CD4-positive, alpha-beta T cell treated with Interferon alpha-2 for 1 hour (primary cell): ENCODE results near the gene LRG1.

Source experiments
- DNase-seq, 2 donors: peaks; one replicate each; pipeline ENCODE4 v3.0.0-alpha.2; 2020 to 2022

Gene LRG1

DNA sequence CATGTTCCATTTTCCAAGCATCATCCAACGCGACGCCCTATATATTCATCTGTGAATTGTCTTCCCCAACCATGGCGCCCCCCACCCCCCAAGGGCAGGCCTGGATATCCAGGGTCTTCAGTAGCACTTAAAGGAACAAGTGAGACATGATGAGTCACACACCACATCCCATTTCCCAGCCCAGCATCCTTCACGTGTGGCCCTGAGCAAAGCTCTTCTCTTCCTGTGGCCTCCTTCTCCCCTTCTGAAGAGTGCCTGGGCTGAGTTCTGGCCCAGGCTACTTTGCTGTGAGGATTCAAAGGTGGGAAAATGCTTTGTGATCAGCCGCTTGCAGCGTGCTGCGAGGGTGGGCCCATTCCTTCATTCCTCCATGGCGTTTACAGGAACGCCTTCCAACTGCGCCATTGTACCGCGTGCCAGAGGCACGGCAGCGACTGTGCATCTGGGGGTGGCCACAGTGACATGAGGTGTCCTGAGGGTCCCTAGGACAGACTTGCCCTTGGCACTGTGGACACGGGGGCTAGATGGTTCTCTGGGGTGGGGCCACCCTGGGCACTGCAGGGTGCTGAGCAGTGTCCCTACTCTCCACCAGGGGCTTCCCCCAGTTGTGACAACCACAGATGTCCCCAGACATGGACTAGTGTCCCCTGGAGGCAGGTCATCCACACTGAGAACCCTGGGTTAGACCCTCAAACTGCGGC is 33.2 kb downstream of the LRG1 start:
- no peak for DNase-seq

DNA sequence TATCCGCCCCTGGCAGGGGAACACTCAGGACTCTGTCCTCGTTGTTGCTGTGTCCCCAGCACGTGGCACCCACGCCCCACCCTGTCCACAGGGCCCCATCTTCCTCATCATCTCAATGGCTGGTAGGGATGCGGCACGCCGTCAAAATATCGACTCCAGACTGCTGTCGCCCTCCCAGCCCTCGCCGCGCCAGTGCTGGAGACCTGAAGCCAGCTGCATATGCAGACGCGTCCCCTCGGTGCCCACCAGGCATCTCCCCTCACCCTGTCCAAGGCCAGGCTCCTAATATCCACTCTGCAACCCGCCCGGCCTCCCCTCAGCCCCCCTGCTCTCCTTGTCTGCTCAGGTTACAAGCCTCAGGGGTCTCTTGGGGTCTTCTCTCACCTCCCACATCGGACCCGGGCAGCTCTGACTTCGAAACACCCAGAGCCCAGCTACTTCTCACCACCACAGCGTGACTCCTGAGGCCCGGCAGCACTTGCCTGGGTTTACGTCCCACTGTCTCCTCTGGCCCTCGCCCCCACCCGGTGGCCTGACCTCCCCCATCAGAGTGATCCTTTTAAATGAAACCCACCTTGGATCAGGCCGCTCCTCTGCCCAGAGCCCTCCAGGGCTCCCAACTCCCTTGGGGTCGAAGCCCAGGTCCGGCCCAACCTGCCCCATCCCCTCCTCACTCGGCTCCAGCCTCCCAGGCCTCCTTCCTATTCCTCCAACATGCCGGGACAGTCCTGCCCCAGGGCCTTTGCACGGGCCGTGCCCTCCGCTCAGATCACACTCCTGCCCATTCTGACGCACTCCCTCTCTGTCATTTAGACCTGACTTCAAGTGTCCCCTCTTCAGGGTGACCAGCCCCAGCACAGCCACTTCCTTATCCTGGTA is 34.0 kb downstream of the LRG1 start:
- DNase-seq: no peak

DNA sequence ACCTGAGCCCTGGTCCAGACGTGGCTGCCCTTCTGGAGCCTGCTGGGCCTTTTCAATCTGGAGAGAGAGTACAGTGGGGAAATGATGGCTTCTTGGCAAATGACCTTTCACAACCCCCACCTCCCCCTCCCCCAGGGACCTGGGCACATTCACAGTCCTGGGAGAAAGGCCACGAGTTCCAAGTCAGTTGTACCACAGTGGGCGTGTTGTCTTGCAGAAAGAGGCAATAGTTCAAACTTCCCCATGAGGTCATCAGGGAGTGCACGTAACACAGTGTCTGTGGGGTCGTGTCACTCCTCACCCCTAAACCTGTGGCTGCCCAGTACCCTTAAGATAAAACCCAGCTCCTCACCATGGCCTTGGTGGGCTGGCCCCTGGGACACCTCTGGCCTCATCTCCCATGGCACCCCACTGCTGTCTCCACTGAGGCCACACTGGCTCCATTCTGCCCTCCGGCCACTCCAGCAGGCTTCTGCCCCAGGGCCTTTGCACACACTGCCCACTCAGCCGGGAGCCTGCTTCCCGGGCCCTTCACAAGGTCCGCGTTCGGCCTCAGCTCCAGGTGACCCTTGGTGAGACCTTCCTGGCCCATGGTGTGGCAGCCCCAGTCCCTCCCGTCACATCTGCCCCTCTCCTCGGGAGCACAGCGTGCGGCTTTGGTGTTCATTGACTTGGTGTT is 34.8 kb downstream of the LRG1 start:
- DNase-seq: no peak

DNA sequence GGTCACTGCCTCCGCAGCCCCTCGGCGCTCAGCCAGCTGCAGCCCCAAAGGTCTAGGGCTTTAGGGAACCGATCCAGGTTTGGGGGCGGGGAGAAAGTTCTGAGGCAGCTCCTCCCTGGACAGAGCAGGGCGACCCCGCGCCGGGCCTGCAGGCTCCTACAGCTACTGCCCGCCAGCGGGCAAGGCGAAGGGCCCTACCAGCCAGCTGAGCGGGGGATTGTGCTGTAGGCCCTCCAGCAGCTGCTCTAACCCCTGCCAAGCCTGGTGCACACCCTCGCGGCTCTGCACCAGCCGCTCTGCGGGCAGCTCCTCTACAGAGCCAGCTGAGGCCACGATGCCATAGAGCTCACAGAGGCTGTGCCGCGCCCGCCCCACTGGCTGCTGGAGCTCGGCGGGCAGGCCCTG is 35.5 kb downstream of the LRG1 start:
- DNase-seq: no peak

DNA sequence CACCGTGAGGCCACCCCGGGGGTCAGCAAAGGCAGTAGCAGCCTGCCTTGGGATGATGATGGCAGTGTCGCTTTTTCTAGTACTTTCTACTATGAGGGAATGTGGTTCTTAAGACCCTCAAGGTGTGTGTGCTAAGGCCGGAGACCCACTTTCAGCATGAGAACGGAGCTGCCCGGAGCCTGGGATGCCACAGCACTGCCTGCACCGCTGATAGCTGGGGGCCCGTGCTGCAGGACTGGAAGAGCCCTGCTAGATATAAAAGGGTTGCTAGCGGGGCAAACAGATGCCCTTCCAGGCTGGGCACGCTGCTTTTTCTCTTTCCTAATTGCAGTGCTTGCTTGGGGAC is 36.0 kb downstream of the LRG1 start:
- no peak for DNase-seq

DNA sequence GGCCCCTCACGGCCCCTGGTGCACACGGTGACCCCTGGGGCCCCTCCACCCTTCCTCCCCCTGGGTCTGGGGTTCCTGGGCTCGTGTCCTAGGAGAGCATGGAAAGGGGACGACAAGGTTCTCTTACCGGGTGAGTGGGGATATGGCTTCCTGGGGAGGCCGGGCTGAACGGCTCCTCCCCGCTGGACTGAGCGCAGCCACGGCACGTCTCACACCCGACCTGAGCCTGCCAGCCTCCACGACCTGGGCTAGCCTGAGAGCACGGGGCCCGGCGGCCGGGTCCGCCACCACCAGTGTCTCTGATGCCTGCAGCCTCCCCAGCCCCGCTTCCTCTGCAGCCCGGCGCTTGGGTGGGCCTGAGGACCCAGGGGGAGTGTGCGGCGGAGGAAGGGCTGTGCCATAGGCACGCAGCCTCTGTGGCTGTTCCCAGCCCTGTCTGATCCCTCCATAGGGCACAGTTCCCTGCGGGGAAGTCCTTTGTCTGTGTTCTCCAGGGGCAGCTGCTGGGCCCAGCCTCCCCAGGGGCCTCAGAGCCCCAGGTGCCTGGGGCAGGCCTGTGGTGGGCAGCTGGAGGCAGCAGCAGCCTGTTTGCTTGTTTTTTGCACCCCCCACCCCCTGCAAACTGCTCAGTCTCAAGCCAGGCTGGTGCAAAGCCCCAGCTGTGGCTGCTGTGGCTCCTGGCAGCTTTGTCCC is 36.6 kb downstream of the LRG1 start:
- no peak for DNase-seq

DNA sequence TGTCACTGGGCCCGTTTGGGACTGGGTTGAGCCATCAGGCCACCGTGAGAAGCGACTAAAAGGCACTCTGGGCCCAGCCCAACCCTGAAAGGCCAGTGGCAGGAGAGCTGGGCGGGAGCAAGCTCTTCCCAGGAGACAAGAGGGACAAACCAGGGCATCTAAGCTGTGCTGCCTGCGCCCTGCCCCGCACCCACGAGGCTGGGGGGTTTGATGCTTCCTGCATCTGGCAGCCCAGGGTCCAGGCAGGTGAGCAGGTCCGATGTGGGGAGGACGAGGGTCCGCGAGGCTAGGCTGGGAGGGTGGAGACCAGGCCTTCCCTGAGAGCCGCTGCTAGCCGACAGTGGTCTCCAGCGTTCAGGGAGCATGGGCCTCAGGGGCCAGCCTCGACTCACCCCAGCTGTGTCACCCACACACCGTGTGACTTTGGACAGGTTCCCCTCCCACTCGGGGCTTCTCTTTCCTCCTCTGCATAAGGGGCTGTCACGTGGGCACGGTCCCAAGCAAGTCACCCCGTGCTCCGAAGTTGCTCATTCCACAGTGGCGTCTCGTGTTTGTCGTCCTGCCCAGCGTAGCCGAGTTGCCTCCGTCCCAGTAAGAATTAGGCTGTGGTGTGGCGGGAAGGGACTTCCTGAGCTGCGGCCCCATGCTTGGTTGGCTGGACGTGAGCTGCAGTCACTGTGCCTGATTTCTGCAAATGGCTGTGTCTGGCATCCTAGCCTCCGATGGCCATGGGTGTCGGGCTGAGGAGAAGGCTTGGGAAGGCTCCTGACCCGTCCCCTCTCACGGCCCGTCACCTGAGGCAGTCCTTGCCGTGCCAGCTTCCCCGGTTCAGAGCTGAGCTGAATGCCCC is 37.3 kb downstream of the LRG1 start:
- DNase-seq: no peak

DNA sequence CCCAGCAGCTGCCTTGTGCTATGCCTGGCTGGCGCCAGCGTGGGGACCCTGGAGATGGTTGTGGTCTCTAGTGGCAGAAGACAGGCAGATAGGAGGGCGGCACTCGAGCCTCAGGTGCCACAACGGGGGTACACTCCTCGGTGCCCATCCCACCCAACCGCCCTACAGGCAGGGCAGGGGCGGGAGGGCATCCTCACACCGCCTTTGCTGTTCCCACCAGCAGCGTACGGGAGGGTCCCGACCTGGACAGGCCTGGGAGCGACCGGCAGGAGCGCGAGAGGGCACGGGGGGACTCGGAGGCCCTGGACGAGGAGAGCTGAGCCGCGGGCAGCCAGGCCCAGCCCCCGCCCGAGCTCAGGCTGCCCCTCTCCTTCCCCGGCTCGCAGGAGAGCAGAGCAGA is 38.1 kb downstream of the LRG1 start:
- no peak for DNase-seq

DNA sequence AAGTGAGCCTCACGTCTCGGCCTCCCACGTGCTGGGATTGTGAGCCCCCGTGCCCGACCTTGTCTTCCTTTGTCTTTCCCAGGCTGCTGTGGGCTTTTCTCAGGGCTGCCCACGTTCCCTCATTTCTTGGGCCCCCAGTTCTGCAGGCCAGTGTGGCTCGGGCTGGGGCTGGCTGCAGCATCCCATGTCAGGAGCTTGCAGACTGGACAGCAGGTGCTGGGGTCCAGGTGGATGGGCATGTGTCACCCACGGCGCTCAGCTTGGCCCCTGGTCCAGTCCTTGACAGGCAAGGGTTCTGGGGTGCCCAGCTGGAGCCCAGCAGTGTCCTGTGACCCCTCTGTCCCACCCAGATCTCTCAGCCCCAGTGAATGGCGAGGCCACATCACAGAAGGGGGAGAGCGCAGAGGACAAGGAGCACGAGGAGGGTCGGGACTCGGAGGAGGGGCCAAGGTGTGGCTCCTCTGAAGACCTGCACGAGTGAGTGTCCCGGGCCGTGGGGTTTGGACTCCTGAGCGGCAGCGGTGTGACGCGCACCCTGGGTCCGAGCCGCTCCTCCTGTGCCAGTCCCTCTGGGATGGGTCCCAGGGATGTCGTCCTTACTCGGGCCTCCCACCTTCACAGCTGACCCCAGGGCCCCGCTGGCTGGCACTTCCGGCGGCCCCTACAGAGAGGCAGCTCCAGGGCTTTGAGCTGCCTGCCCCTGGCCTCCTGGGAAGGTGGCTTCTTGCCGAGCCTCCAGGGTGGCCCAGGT is 38.8 kb downstream of the LRG1 start:
- no peak for DNase-seq

DNA sequence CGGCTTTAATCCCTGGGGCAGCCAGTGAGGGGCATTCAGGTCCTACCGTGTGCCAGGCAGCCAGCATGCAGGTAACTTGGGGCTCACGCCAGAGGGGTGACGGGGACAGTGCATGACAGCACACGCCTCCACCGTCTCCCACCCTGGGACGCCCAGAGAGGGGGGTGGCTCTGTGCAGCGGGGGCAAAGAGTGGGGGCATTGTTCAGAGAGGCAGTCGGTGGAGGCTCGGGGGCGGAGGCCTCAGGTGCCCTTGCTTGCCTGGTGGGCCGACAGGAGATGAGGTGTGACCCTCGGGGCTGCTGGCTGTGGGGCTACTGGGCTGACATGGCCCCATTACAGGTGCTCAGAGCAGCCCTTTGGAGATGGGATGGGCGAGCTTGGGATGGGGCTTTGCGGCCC is 40.0 kb downstream of the LRG1 start:
- DNase-seq: no peak

DNA sequence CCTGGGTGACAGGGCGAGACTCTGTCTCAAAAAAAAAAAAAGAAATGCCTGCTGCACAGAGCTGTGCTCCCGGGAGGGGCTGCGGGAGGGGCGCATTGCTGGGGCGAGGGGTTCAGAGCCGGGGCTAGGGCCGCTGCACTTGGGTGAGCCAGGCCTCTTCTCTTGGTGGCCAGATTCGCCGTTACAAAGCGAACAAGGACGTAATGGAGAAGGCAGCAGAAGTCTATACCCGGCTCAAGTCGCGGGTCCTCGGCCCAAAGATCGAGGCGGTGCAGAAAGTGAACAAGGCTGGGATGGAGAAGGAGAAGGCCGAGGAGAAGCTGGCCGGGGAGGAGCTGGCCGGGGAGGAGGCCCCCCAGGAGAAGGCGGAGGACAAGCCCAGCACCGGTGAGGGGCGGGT is 40.5 kb downstream of the LRG1 start:
- DNase-seq: no peak

DNA sequence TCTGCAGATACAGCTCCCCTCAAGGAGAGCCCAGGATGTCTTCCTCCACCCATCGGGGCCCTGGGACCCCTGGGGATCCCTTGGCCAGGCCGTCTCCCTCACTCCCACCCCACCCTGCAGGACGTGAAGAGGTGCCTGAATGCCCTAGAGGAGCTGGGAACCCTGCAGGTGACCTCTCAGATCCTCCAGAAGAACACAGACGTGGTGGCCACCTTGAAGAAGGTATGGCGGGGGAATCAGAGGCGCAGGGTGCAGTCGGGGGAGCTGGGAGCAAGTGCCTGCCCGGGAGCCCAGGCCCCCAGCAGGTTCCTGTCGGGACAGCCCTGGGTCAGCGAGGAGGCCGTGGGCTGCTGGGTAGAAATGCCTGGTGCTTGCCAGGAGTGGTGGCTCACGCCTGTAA is 41.1 kb downstream of the LRG1 start:
- DNase-seq: no peak

DNA sequence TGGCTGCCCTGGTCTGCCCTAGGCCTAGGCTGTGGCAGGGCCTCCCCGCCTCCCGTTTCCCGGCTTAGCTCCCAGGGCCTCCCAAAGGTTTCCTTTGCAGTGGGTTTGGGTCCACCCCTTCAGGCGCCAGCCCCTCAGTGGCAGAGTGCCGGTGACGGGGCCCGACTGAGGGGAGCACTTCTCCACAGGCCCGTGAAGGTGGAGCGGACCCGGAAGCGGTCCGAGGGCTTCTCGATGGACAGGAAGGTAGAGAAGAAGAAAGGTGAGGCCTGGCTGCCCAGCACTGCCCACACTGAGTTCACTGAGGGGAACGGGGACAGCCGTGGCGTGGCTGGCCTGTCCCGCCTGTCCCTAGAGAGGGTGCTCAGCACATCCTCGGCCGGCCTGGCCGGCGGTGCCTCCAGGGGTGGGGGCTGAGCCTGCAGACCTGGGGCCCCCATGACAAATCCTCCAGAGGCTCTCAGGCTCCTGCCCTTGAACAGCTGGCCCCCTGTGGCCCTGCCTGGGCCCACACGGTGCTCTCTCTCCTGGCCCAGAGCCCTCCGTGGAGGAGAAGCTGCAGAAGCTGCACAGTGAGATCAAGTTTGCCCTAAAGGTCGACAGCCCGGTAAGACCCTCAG is 42.0 kb downstream of the LRG1 start:
- DNase-seq: no peak

DNA sequence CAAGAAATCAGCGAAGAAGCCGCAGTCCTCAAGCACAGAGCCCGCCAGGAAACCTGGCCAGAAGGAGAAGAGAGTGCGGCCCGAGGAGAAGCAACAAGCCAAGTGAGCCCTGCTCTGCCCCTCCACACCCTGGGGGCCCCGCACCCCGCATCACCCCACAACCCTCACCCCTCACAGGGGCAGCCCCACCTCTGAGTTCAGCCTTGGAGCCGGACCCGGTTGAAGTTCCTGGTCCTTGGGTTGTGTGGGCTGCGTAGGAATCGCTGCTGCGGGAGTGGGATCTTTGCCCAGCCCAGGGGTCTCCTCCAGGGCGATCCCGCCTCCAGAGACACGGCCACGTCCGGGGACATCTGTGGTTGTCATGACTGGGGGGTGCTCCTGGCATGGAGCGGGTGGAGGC is 43.5 kb downstream of the LRG1 start:
- no peak for DNase-seq

DNA sequence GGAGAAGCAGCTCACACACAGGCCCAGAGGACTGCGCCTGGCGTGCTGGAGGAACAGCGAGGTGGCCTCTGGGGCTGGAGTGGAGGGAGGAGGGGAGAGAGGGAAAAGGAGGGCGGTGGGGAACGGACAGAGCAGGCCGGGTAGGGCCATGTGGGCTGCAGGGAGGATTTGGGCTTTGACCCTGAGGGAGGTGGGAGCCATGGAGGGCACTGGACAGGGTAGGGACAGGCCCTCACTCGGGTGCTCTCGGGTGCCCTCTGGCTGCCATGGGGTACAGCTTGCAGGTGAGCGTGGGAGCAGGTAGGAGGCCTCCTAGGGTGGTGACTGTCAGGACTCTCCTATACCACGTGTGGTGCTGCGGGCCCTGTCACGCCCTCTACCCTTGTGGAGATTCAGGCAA is 44.4 kb downstream of the LRG1 start:
- DNase-seq: no peak

DNA sequence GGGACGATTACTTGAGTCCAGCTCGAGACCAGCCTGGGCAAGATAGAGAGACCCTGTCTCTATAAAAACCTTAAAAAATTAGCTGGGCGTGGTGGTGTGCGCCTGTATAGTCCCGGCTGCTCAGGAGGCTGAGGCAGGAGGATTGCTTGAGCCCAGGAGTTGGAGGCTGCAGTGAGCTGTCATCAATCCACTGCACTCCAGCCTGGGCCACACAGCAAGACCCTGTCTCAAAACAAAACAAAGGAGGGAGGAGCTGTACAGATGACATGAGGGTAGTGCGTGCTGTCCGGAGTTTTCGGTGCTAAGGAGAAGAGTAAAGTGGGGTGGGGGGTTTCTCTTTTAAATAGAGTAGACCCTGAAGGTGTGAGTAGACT is 45.2 kb downstream of the LRG1 start:
- no peak for DNase-seq

DNA sequence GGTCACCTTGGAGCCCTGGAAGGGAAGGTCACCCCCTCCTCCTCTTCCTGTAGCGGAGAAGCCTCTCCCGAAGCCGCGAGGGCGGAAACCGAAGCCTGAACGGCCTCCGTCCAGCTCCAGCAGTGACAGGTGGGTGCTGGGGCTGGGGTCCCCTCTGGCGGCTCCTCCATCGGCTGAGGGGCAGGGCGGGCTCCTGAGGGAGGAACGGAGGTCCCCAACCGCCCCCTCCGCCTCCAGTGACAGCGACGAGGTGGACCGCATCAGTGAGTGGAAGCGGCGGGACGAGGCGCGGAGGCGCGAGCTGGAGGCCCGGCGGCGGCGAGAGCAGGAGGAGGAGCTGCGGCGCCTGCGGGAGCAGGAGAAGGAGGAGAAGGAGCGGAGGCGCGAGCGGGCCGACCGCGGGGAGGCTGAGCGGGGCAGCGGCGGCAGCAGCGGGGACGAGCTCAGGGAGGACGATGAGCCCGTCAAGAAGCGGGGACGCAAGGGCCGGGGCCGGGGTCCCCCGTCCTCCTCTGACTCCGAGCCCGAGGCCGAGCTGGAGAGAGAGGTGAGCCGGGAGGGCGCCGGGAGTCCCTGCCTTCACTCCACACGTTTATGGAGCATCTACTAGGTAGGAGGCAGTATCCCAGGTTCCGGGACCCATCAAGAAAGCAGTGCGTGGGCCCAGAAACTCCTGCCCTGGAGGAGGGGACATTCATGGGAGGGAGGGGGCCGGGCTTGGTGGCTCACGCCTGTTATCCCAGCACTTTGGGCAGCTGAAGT is 45.7 kb downstream of the LRG1 start:
- DNase-seq: no peak

DNA sequence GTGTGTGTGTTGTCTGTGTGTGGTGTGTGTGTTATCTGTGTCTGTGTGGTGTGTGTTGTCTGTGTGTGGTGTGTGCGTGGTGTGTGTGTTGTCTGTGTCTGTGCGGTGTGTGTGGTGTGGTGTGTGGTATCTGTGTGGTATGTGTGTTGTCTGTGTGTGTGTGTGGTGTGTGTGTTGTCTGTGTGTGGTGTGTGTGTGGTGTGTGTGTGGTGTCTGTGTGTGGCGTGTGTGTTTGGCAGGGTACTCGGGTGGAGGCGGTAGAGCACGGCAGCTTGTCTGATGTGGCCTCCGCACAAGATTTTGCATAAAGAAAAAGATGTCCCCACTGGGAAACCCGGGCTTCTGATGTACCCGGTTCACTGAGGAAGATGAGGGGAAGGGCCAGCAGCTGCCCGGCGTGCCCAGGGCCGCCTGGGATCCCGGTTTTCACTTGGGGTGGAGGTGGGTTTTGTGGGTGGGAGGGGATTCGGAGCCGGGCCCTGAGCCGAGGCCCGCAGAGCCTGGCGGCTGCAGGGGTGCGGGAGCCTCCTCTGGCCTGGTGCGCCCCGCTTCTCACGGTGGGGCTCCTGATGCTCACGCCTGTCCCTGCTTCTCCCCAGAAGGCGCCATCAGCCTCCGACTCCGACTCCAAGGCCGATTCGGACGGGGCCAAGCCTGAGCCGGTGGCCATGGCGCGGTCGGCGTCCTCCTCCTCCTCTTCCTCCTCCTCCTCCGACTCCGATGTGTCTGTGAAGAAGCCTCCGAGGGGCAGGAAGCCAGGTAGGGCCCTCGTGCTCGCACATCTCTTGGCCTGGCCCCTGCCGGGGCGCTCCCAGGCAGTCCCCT is 46.5 kb downstream of the LRG1 start:
- no peak for DNase-seq

DNA sequence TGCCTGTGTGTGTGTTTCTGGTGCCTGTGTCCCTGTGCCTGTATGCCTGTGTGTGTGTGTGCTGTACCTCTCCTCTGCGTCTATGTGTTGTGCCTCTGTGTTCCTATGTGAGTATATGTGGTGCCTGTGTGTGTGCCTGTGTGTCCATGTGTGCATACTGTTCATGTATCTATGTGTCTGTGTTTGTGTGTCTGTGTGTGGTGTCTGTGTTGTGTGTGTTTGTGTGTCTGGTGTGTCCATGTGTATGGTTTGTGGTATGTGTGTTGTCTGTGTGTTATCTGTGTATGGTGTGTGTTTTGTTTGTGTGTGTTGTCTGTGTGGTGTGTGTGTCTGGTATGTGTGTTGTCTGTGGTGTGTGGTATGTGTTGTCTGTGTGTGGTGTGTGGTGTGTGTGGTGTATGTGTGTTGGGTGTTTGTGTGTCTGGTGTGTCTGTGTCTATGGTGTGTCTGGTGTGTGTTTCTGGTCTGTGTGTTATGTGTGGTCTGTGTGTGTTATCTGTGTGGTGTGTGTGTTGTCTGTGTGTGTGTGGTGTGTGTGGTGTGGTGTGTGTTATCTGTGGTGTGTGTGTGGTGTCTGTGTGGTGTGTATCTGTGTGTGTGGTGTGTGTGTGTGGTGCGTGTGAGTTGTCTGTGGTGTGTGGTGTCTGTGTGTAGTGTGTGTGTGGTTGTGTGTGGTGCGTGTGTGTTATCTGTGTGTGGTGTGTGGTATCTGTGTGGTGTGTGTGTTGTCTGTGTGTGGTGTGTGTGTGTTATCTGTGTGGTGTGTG is 47.3 kb downstream of the LRG1 start:
- no peak for DNase-seq
